ENCODE data around the gene TSPO2.

The TSPO2 gene

DNA sequence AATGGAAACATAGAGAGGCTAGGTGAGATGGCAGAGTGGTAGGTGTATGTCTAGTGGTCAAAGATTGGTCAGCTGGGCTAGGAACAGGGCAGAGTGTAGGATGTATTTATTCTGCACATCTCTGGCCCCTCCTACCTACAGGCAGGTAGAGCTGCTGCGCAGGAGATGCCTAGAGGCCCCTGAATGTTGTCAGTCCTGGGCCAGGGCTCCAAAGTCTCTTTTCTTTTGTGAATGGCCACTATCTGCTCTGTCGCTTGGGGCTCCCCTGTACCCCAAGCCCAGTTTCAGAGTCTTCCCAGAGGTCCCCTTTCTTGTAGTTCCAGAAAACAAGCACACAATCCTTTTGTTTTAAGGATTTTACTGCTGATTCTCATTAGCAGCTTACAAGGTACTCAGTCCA lies 5.0 kb downstream of the TSPO2 start:
- TF ChIP-seq ZFP3 (CRISPR knock-in tag; IDR thresholded peaks at IDR 0.05), result no peak
- TF ChIP-seq TCF4 (CRISPR knock-in tag; IDR thresholded peaks at IDR 0.05; ENCODE audit: borderline replicate concordance), result no peak
- no peak for TF ChIP-seq PPARA (CRISPR knock-in tag; IDR thresholded peaks at IDR 0.05; ENCODE audit: borderline replicate concordance)
- TF ChIP-seq, protein P1, sequence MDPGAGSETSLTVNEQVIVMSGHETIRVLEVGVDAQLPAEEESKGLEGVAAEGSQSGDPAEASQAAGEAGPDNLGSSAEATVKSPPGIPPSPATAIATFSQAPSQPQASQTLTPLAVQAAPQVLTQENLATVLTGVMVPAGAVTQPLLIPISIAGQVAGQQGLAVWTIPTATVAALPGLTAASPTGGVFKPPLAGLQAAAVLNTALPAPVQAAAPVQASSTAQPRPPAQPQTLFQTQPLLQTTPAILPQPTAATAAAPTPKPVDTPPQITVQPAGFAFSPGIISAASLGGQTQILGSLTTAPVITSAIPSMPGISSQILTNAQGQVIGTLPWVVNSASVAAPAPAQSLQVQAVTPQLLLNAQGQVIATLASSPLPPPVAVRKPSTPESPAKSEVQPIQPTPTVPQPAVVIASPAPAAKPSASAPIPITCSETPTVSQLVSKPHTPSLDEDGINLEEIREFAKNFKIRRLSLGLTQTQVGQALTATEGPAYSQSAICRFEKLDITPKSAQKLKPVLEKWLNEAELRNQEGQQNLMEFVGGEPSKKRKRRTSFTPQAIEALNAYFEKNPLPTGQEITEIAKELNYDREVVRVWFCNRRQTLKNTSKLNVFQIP (CRISPR knock-in tag; IDR thresholded peaks at IDR 0.05; ENCODE audit: borderline replicate concordance, low read depth), result no peak
- no peak for ATAC-seq

GRCh38 chr6:41047745-41048732 lies 5.8 kb downstream of the TSPO2 start:
- no peak for ATAC-seq

DNA sequence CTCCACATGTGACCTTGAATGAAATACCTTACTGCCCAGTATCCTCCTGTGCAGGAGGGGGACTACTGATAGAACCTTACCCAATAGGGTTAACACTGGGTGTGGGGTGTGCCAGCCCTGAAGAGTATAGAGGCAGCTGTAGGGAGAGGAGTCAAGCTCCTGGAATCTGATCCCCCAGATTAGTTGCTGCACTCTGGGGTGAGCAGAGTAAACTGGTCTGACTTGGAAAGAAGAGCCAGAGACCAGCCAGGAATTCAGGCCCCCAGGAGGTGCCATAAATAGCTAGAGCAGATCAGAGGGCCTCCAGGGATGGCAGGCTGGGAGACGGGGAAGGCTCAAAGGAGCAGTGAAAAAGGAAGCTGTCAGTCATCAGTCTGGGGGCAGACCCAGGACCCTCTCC lies 7.3 kb downstream of the TSPO2 start:
- ATAC-seq, result no peak
- TF ChIP-seq CREB5 (CRISPR knock-in tag; IDR thresholded peaks at IDR 0.05; ENCODE audit: low read depth) (no peak), ARNTL (CRISPR knock-in tag; IDR thresholded peaks at IDR 0.05; ENCODE audit: borderline replicate concordance, low read depth) (no peak), ESRRG (CRISPR knock-in tag; IDR thresholded peaks at IDR 0.05) (no peak), RARB (CRISPR knock-in tag; IDR thresholded peaks at IDR 0.05) (no peak), PATZ1 (CRISPR knock-in tag; IDR thresholded peaks at IDR 0.05; ENCODE audit: borderline replicate concordance) (no peak)
- TF ChIP-seq, protein P2, sequence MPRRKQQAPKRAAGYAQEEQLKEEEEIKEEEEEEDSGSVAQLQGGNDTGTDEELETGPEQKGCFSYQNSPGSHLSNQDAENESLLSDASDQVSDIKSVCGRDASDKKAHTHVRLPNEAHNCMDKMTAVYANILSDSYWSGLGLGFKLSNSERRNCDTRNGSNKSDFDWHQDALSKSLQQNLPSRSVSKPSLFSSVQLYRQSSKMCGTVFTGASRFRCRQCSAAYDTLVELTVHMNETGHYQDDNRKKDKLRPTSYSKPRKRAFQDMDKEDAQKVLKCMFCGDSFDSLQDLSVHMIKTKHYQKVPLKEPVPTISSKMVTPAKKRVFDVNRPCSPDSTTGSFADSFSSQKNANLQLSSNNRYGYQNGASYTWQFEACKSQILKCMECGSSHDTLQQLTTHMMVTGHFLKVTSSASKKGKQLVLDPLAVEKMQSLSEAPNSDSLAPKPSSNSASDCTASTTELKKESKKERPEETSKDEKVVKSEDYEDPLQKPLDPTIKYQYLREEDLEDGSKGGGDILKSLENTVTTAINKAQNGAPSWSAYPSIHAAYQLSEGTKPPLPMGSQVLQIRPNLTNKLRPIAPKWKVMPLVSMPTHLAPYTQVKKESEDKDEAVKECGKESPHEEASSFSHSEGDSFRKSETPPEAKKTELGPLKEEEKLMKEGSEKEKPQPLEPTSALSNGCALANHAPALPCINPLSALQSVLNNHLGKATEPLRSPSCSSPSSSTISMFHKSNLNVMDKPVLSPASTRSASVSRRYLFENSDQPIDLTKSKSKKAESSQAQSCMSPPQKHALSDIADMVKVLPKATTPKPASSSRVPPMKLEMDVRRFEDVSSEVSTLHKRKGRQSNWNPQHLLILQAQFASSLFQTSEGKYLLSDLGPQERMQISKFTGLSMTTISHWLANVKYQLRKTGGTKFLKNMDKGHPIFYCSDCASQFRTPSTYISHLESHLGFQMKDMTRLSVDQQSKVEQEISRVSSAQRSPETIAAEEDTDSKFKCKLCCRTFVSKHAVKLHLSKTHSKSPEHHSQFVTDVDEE (CRISPR knock-in tag; IDR thresholded peaks at IDR 0.05), result no peak

More at GRCh38 chr6:41047745-41048732, 5.8 kb downstream of the TSPO2 start:
- TF ChIP-seq, protein P1 (CRISPR knock-in tag; IDR thresholded peaks at IDR 0.05; ENCODE audit: borderline replicate concordance, low read depth), result no peak
- TF ChIP-seq ZFP3 (CRISPR knock-in tag; IDR thresholded peaks at IDR 0.05) (no peak), ZNF565 (CRISPR knock-in tag; conservative IDR thresholded peaks at IDR 0.05; ENCODE audit: low read depth) (no peak), ARNTL (CRISPR knock-in tag; IDR thresholded peaks at IDR 0.05; ENCODE audit: borderline replicate concordance, low read depth) (no peak), PPARA (CRISPR knock-in tag; IDR thresholded peaks at IDR 0.05; ENCODE audit: borderline replicate concordance) (no peak), TCF4 (CRISPR knock-in tag; IDR thresholded peaks at IDR 0.05; ENCODE audit: borderline replicate concordance) (no peak), ZNF8 (CRISPR knock-in tag; IDR thresholded peaks at IDR 0.05) (no peak), CREB5 (CRISPR knock-in tag; IDR thresholded peaks at IDR 0.05; ENCODE audit: low read depth) (no peak), ZC3H10 (CRISPR knock-in tag; IDR thresholded peaks at IDR 0.05) (no peak), ESRRG (CRISPR knock-in tag; IDR thresholded peaks at IDR 0.05) (no peak)
